Pons (tissue), 1 donor: Measurements from ENCODE around the gene F7.
"Not testable (repeated sequence)": the region's sequence is repeated elsewhere in the genome, so short reads cannot be mapped to it uniquely, and the experiment has no call there.

Source experiments
- DNase-seq: peaks from one replicate; pipeline ENCODE4 v3.0.0-alpha.2; 2016; ENCODE audit warnings: low spot score

Gene F7

DNA sequence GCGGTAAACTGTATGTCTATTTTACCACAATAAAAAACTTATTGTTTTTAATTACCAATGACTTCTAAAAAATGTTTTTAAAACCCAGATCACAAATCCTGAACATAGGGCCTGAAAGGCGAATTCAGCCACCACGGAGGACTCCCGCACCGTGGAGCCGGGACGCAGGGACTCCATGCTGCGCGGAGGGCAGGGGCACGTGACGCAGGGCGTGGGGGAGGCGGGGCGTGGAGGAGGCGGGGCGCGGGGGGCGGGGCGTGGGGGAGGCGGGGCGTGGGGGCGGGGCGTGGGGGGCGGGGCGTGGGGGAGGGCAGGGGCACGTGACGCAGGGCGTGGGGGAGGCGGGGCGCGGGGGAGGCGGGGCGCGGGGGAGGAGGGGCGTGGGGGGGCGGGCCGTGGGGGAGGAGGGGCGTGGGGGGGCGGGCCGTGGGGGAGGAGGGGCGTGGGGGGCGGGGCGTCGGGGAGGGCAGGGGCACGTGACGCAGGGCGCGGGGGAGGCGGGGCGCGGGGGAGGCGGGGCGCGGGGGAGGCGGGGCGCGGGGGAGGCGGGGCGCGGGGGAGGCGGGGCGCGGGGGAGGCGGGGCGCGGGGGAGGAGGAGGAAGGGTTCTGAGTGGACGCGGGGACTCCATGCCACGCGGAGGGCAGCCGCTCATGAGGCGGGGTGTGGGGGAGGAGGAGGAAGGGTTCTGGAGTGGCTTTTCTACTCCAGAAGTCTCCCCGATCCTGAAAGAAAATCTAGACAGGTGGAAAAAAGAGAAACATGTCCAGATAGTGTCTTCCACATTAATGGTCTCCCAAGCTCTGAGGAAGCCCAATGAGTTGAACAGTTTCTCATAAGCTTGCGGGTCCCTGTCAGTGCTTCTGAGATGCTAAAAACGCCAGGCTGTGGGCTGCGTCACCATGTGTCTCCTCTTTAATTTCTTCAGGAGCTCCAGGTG, 48.5 kb downstream of the F7 start:
- peak; percentile 82 for DNase-seq

DNA sequence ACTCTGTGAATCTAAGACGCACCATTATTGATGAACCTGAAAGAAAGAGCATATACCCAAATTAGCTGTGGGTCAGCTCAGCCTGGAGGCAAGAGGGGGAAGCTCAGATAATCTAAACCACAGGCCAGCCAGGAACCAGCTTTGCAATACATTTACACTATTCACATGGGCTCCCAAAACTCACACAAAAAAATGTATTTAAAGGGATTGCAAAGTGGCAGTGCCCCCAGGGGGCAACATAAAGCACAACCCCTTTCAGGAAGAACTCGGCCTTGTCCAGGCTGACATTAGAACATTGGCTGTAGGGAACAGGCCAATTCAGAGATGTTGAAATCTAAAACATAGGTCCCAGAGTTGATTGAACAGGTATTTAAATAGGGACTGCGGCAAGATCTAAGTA, 49.6 kb downstream of the F7 start:
- DNase-seq = peak; percentile 11

DNA sequence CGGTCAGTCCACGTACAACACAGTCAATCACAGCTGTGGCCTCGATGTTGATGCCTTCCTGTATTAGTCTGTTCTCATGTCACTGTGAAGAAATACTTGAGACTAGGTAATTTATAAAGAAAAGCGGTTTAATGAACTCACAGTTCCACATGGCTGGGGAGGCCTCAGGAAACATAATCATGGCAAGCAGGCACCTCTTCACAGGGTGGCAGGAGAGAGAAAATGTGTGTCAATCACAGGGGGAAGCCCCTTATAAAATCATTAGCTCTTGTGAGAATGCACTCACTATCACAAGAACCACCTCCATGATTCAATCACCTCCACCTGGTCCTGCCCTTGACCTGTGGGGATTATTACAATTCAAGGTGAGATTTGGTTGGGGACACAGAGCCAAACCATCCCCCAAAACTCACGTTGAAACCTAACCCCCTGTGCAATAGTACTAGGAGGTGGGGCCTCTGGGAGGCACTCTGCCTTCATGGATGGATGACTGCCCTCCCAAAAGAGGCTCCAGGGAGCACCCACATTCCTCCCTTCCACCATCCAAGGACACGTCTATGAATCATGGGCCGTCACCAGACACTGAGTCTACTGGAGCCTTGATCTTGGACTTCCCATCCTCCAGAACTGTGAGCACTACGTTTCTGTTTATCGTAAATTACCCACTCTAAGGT, 50.5 kb downstream of the F7 start:
- DNase-seq = no peak

DNA sequence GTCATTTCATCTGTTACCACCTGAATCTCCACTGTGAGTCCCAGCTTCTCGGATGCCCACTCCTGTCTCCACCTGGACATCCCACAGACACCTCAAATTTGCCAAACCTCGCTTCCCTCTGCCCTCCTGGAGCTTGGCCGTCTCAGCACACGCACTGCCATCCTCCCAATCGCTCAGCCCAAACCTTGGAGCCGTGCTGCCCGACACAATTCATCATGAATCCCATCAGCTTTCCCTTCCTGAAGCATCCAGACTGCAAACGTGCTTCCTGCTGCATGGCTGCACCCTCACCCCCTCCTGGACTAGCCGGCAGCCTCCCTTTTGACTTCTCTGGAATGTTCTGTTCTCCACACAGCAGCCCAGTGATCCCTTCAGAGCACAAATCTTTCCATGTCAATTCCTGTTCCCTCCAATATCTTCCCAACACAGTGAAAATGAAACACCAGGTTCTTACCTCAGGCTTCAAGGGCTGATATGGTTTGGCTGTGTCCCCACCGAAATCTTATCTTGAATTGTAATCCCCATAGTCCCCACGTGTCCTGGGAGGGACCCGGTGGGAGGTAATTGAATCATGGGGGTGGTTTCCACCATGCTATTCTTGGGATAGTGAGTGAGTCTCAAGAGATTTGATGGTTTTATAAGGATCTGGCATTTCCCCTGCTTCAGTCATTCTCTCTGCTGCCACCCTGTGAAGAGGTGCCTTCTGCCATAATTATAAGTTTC, 51.8 kb downstream of the F7 start:
- DNase-seq = no peak

DNA sequence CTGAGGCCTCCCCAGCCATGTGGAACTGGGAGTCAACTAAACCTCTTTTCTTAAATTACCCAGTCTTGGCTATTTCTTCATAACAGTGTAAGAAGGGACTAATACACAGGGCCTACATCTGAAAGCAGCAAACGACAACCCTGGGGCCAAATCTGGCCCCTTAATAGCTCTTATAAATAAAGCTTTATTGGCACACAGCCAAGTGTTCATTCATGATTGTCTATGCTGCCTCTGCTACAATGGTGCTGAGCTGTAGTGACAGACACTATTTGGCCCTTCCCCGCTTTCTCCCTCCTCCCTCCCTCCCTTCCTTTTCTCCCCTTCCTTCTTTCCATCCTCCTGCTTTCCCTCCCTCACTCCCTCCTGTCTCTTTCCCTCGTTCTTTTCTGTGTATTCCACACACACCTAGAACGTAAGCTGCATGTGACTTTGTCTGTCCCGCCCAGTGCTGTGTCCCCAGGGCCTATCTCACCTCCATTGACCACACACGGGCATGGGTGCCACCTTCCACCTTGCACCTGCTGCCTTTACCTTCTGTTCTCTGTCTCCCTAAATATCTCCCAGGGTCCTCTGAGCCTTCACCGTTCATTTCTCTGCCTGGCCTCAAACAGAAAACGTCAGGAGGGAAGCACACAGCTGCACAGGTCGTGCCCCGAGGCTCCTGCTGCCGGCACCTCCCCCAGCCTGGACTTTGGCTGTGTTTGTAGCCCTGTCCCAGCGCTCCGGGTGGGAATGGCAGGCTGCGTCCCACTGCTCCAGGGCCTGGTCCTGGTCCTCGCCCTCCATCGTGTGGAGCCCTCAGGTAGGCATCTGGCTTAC, 52.5 kb downstream of the F7 start, which contains the start of gene PROZ:
PROZ (plus strand) TSS at position 720 of the 819 bp plus-strand sequence; CDS start at position 733, 13 bp downstream.
- no peak for DNase-seq

DNA sequence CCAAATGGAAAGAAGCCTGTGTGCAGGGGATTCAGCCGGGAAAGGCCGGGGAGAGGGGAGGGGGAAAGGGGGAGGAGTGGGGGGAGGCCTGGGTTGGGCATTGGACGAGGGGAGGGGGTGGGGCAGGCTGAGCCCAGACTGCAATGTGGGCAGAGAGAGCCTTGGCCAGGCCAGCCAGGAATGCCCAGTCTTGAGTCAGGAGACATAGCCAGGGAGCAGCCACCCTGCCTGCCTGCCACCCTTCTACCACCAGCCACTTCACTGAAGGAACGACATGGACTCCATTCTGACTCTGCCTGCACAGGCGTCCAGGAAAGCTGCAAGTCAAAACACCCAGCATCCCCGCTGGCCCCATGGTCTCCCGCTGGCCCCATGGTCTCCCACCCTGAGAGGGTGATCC, 53.4 kb downstream of the F7 start:
- DNase-seq = no peak

DNA sequence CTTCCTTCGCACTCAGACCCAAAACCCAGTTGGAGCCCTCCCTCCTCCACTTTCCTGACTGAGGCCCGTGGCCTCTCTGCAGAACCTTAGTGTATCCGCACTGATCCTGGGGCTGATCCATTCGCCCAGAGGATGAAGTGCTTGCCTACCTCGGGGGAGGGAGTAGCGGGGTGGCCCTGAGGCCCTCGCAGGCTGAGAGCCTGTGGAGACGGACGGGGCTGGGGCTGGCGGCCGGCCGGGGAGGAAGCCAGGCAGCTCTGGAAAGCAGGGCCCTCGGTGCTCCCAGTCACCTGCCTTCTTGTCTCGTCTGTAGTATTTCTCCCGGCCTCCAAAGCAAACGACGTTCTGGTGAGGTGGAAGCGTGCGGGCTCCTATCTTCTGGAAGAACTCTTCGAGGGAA, 54.1 kb downstream of the F7 start:
- DNase-seq = no peak

DNA sequence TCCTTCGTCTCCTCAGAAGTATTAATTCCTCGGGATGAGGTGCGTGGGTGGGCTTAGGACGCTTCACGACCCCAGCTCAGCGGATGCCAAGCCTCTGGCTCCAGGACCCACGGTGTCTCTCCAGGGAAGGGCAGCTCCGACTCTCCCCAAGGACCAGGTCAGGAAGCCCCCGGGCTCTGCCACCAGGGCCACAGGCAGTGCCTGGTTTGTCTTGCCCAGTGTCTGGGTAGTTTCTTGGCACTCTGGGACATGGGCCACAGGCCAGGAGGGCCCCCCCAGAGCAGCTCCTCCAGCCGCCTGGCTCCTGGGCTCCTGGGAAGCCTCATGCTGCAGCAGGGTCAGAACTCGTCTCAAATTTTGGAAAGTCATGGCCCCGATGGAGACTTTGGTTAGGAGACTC, 55.4 kb downstream of the F7 start:
- no peak for DNase-seq

DNA sequence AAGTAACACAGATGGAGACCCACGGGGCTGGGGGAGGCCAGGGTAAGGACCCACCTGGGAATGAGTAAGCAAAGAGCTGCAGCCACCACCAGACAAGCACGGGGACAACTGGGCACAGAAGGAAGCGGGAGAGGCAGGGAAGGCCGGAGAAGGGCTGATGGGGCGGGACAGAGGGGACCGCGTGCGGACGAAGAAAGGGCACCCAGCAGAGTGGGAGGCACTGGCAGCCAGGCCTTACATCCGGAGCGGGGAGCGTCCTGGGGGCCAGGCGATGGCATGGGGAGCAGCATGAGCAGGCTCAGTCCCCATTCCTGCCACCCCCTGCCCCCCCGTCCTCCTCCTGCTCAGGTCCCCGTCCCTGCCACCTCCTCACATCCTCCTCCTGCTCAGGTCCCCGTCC, 55.8 kb downstream of the F7 start:
- DNase-seq = no peak

DNA sequence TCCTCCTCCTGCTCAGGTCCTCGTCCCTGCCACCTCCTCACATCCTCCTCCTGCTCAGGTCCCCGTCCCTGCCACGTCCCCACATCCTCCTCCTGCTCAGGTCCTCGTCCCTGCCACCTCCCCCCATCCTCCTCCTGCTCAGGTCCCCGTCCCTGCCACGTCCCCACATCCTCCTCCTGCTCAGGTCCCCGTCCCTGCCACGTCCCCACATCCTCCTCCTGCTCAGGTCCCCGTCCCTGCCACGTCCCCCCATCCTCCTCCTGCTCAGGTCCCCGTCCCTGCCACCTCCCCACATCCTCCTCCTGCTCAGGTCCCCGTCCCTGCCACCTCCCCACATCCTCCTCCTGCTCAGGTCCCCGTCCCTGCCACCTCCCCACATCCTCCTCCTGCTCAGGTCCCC, 56.4 kb downstream of the F7 start:
- DNase-seq = not testable (repeated sequence)

DNA sequence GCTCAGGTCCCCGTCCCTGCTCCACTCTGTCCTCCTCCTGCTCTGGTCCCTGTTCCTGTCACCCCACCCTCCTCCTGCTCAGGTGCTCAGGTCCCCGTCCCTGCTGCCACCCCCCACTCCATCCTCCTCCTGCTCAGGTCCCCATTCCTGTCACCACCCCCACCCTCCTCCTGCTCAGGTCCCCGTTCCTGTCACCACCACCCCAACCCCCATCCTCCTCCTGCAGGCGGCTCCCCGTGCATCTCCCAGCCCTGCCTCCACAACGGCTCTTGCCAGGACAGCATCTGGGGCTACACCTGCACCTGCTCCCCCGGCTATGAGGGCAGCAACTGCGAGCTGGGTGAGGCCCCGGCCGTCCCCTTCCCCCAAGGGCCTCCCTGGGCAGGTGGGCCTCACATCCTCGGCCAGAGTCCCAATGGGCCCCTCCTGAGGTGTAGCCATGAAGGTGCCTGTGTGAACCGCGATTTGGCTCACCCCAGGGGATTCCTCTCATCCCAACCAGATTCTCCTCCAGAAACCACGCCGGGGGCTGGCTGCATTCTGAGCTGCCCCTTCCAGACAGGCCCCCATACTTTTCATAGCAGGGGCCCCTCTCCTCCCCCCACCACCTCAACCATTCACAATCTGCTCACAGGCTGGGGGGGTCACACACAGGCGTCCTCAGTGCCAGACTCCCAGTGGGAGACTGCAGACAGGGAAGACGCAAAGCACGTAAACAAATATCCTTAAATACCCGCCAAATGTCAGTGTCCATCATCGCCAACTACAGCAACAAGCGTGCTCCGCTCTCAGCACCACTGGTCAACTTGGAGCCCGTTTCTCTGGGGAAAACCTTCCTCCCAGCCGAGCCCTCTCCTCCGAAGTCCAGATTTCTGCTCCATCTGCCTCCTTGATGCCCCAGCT, 57.4 kb downstream of the F7 start:
- DNase-seq = no peak

DNA sequence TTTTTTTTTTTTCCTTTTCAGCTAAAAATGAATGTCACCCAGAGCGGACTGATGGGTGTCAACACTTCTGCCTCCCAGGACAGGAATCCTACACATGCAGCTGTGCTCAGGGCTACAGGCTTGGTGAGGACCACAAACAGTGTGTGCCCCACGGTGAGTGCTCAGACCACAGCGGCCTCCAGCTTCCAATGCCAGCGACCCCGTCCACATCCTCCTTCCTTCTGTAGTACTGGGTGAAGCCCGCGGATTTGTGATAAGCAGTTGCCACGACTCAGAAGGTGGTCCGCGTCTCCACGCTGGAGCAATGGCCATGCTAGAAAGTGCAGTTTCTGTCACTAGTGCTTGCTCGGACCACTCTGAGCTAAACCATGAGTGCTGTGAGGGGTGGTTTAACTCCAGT, 58.9 kb downstream of the F7 start:
- DNase-seq = no peak

DNA sequence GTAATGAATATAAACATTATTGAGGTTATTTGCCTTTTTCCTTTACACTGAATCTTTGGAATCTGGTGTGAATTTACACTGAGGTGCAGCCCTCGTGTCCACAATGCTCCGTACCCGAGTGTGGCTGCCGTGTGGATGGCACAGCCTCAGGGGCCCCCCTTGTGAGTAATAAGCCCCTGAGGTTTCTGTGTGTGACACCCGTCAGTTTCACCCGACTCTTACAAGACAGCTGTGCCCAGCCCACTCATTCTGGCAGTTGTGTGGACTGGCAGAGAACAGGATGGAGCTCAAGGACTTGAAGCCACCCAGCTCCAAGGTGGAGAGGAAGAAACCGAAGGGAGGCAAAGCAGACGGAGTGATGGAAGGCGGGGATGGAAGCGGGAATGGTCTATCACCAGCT, 60.7 kb downstream of the F7 start:
- no peak for DNase-seq

DNA sequence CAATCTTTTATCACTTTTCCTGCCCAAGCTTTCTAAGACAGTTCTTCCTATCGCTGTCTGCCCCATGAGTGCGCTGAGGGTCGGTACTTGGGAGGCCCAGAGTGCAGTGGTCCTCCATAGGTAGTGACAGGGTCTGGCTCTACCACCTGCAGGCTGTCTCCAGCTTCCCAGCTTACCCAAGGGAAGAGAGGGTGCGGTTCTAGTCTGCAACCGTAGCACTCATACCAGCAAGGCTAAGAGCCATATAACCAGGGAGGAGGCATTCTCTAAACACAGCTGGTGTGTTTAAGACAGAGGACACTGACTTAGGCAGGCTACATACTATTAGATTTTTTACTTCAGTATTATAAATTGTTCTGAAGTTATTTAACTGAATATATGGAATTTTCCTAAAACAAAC, 61.1 kb downstream of the F7 start:
- no peak for DNase-seq

DNA sequence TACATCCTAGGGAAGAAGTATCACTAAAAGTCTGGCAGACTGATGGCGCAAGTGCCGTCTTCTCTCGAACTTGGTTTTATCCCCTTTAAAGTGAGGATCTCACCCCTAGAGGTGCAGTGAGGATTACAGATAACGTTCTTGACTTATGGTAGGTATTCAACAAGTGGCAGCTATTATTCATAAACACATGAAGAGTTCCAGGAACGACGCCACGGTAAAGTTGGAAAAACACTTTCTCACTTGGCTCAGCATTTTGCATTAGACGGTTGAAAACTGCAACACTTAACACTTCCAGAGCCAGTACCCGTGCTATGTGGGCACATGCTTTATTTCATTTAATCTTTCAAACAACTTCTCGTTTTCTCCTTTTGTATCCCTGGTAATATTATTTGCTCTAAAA, 61.6 kb downstream of the F7 start:
- no peak for DNase-seq

DNA sequence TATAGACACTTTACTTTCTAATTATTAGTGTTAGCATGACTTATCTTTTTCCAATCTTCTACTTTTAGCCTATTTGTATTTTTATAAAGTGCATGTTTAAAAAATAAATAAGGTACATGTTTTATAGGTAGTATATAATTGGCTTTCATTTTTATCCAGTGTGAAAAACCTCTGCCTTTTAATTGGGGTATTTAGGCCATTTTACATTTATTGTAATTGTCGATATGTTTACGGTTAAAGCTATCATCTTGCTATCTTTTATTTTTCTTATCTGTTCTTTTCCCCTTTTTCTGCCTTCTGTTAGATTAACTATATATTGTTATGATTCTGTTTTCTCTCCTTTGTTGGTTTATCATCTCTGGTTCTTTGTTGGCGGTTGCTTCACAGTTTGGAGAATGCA, 62.0 kb downstream of the F7 start:
- no peak for DNase-seq

DNA sequence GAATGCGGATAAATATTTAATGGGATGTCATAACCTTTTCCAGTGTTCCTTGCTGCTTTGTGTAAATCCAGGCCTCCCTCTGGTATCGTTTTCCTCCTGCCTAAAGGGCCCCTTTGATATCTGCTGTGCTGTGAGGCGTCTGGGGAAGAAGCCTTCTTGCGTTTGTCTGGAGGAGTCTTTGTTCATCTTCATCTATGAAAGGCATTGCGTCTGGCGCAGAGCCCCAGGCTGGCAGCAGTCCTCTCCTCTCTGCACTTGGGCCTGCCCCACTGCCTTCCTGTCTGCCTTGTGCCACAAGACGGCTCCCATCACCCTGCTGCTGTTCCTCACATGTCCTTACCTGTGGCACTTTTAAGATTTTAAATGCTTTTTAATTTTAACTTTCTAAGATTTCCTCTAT, 62.6 kb downstream of the F7 start:
- no peak for DNase-seq

DNA sequence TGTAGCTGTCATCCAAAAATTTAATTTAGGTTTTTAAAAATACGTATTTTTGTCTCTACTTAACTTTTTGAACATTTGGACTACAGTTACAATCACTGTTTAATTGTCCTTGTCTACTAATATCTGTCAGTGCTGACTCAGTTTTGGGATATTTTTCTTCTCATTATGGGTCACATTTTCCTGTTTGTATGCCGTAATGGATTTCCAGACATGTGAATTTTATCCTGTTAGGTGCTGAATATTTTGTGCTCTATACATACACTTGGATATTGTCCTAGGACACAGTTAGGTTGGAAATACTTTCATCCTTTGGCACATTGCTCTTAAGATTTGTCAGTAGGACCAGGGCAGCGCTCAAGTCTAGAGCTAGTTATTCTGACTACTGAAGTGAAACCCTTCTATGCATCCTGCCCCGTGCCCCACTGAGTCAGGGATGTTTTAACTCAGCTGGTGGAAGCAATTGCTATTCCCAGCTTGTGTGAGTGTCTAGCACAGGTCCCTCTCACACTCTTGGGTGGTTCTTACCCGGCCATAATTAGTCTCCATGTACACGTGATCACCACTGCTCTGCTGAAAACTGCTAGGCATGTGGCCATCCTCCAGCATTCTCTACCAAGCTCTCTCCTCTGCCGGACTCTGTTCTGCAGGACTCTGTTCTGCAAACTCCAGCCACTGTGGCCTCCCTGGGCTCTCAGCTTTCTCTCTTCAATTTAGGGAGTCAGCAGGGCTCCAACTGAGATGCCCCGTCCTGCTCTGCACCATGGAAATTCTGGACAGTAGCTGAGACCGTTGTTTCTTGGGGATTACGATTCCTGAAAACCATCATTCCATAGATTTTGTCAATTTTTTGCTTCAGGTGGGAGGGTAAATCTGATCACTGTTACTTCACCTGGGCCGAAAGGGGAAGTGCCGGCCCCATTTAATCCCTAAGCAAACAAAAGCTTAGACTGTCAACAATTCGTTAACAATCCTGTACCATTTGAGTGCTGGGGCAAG, 64.0 kb downstream of the F7 start:
- DNase-seq = no peak
